Activated CD8-positive, alpha-beta memory T cell treated with anti-CD3 and anti-CD28 coated beads for 4 hours (primary cell): ENCODE results near the gene OR13G1.
"Not testable (repeated sequence)": the region's sequence is repeated elsewhere in the genome, so short reads cannot be mapped to it uniquely, and the experiment has no call there.

Source experiments
- DNase-seq, 2 donors: peaks; one replicate each; pipeline ENCODE4 v3.0.0-alpha.2; 2020; ENCODE audit warnings: low read depth in 2 of 2

The OR13G1 gene, protein sequence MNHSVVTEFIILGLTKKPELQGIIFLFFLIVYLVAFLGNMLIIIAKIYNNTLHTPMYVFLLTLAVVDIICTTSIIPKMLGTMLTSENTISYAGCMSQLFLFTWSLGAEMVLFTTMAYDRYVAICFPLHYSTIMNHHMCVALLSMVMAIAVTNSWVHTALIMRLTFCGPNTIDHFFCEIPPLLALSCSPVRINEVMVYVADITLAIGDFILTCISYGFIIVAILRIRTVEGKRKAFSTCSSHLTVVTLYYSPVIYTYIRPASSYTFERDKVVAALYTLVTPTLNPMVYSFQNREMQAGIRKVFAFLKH

DNA sequence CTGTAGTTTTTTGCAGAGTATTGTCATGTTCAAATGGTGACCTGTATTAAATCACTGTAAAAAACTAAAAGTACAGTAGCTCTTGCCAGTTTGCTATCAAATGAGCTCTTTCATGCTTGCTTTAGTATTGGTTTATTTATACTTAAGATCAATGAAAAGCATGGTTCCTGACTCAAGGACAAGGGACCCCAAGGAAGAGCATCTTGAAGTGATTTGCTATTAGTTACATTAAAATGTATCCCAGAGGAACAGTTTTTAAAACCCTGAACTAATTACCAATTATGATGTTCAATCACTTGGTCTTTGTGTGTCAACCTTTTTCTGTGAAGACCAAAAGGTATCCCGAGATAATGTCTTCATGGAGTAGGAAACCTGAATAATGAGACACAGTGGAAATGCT, at the start of gene OR13G1:
Gene OR13G1 (minus strand): TSS at position 101 of the 400 bp plus-strand sequence. CDS start 6,698 bp downstream, outside the sequence.
- DNase-seq = no peak

GRCh38 chr1:247721222-247721621, 41.7 kb upstream of the OR13G1 start:
- no peak for DNase-seq

GRCh38 chr1:247716546-247716945, 37.0 kb upstream of the OR13G1 start, which contains the start of gene OR6F1:
TSS of gene OR6F1 (minus strand) at chr1:247716646. CDS start at chr1:247712755, 3,891 bp downstream.
- DNase-seq = no peak

GRCh38 chr1:247713753-247714152, 34.2 kb upstream of the OR13G1 start:
- DNase-seq = no peak

DNA sequence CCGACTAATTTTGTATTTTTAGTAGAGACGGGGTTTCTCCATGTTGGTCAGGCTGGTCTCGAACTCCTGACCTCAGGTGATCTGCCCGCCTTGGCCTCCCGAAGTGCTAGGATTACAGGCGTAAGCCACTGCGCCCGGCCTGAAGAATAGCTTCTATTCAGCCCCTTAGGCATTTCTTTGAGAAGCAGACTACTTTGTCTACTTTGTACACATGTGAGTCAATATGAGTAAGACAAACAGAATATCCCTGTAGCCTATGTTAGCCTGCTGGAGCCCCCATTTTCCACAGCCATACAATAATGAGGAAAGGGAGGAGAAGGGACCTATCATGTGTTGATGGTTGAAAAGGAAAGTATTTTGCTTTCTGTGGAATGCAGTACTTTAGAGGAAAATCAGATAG, 31.1 kb upstream of the OR13G1 start:
- not testable (repeated sequence) for DNase-seq

- DNase-seq = no peak
Observed at GRCh38 chr1:247701338-247701737, 21.8 kb upstream of the OR13G1 start.

- DNase-seq = no peak
Observed at GRCh38 chr1:247681288-247681897, 1.9 kb upstream of the OR13G1 start.

DNA sequence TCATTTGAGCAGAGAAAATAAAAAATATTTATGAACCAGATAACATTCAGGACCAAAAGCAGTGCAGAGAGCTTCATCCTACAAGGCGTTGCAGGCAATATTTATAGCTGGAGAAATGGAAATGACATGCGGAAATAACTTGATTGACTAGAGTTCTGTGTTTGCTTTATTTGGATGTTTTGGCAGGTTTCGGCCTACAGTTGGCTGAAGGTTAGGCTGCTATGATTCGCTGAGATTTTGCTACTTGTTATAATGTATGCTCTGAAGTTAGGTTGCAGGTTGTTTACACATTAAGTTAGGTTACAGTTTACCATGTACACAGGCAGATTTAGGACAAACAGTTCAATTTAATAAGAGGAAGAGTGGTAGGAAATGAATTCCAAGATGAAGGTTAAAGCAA, 632 bp upstream of the OR13G1 start:
- no peak for DNase-seq

DNA sequence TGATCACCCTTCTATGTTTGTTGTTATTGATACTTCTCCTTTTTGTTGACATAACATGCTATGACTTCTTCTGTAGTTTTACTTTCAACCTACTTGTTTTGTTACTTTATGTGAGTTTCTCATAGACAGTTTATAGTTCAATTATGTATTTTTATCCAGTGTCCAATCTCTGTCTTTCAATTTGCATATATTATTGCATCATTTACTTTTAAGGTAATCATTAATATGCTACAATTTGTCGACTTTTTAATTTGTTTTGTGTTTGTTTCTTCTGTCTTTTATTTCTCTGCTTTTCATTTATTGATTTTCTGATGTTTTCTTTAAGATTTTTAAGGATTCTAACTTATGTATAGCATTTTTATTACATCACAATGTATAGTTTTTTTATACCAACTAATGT, 10.3 kb downstream of the OR13G1 start:
- no peak for DNase-seq

GRCh38 chr1:247656221-247656875, 23.2 kb downstream of the OR13G1 start:
- DNase-seq = no peak

DNA sequence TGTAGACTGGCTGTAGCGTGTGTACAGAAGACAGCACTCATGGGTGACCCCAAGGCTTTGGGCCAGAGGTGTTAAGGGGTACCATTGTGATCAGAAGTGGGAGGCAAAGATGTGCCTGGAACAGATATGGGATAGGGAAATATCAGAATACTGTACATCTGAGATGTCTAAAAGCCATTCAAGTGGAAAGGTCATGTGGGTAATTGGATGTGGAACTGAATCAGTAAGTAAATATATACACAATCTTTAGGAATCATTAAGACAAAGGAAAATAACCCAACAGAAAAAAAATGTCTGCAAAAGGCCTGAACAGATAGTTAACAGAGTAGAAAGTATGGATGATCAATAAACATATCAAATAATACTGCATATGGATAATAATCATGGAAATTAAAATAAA, 26.5 kb downstream of the OR13G1 start:
- DNase-seq = no peak

DNA sequence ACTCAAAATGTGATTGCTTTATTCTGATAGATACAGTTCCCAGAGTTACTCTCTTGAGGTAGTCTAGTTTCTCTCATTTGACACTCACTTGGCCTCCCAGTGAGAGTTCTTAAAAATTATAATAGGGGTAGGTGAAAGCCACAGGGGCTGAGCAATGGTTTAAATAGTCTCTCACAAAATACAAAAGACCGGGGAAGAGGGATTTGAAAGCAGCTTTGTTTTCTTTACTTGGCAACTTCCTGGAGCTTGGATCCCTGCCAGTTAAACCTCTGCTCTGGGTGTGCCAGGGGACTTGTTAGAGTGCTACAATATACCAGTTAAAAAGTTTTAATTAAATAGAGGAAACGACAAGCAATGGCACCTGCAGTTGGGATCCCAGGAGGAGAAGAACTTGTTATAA, 31.7 kb downstream of the OR13G1 start:
- DNase-seq = no peak

DNA sequence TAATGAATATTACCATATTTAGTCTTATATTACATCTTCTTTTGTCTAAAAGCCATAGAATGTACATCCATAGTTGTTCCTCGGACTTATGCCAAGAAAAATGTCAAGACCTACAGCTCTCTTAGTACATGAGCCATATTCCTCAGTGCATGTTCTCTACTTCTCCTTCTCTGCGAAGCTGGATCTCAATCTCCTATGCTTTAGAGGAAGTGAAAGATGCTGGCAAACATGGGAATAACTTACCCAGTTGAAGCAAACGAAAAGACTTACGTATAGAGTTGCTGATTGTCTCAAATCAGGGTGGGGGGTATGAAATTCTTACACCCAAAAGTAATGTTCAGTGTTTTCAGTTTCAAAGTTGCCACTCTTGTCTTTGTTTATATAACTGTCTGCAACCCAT, 32.7 kb downstream of the OR13G1 start:
- DNase-seq = no peak

DNA sequence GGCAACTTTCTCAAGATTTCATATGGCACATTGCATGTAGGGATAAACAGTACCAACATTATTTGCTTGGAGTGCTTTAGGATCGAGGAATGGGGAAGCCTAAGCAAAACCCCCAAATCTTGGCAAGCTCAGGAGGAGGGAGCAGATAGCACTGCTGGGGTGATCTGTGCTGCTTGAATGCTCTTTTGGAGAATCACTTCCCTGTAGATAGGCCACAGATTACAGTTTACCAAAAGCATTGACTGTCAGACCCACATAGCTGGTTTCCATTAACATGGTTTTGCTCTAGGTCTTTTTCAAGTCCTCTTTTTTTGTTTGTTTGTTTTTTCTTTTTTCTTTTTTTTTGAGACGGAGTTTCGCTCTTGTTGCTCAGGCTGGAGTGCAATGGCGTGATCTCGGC, 36.8 kb downstream of the OR13G1 start:
- DNase-seq = no peak

DNA sequence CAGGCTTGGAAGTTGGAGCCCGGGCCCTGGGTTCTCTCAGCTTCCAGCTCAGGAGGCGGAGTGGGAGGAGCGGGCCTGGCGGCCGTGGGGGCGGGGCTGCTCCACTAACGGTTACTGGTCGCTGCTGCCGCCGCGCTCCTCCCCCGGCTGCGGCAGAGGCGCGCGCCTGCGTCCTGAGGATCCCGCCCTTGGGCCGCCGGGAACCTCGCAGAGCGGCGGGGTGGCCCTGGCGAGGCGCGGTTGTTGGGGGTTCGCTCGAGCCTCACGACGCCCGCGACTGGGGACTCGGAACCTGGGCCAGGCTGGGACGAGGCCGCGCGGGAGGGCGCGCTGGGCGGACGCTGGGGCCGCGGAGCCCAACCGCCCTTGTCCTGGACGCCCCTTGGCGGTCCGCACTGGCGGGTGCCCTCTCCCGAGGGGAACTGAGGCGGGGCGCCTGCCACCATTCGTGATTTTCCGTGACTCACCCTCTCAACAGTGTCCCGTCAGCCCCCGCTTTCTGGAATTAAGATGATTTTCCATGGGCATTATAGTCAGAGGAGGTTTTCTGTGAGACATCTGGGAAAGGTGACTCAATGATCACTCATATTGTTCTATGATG, 40.1 kb downstream of the OR13G1 start:
- DNase-seq = no peak

DNA sequence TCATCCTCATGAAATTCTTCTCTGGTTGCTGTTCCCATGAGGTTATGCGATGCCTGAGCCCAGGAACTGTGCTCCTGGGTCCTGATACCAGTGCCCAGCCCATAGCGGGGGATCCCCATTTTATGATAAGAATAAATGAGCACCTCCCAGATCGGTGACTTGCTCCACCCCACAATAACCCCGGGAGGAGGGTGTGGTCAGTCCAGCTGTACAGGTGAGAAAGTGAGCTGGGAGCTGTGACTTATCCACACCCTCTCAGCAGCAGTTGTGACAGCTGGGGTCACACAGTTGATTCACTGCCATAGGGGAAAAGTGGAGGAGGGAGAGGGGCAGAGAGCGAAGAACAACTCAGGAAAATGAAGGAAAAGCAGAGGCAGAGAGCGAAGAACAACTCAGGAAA, 40.8 kb downstream of the OR13G1 start:
- DNase-seq = no peak

- no peak for DNase-seq
Observed at GRCh38 chr1:247638011-247638410, 41.5 kb downstream of the OR13G1 start.

DNA sequence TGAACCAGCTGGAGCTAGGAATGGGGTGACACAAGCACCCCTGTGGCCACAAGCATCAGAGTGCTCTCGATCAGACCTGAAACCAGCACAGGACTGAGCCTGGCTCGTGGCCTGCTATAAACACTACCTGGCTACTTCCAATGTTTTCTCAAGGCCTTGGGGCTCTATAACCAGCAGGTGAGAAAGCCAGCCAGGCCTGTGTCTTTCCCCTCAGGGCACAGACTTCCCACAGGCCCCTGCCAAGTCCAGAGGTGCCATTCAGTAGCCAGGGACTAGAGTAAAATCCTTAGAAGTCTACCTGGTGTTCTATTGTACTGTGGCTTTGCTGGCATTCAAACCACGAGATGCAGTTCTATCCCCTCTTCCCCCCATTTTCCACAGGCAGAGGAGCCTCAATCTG, 51.6 kb downstream of the OR13G1 start:
- DNase-seq = no peak
